HG03139 (cell line): ENCODE measurements around the gene RAB1B.
A peak's percentile ranks its signal among the peaks of the same experiment; 100 is the strongest.

ENCODE experiments used
- ATAC-seq: cut with Tn5 transposase; IDR thresholded peaks from one replicate; pipeline ENCODE4 v1.9.1; 2021; ENCODE audit not compliant: unreplicated experiment

Gene RAB1B

GRCh38 chr11:66282468-66283455, 14.3 kb downstream of the RAB1B start:
- peak; percentile 59 for ATAC-seq

DNA sequence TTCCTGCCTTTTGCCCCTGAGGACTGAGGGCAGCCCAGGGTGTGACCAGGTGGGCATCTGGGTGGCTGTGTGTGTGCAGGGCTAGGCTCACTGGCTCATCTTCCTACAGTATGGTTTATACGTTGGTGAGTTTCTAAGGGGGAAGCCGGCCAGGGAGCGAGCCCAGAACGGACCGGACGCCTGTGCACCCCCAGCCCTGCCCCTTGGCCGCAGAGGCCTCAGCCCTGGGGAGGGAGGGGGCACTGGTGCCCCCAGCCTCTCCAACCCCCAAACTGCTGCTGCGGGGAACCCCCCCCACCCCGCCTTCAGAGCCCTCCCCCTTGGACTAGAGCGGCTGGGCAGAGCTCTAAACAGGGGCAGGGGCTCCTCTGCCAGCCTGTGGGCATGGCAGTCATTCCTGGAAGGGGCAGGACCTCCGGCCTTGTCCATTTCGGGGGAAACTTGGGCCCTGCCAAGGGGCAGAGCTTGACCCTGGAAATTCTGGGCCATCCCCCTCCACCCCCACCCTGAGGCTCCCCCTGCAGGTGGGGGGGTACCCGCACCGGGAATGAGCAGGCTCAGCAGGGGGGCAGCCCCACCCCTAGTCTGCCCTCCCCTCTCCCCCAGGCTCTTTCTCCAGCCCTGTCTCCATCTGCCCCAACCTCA, 15.1 kb downstream of the RAB1B start:
- ATAC-seq: no peak

DNA sequence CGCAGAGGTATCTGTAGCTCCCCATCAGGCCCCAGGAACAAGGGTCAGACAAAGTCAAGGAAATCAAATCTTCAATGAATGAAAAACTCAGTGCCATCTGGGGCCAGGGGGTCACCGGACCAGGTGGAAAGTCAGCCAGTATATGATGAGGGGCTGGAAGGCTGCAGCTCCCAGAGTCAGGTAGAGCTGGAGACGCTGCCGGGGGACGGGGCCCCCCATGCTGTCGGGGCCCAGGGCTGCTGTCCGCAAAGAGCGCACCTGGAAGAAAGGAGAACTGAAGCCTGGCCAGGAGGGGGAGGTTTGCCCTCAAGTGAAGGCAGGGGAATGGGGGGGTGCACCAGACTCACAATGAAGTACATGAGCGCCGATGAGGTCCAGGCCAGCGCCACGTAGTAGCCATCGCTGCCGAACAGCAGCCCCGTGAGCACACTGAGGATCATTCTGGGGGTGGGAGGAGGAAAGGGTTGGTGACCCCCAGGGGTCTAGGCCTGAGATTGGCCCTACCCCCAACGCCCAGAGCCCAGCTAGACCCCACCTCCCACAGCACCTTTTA, 16.2 kb downstream of the RAB1B start:
- no peak for ATAC-seq

DNA sequence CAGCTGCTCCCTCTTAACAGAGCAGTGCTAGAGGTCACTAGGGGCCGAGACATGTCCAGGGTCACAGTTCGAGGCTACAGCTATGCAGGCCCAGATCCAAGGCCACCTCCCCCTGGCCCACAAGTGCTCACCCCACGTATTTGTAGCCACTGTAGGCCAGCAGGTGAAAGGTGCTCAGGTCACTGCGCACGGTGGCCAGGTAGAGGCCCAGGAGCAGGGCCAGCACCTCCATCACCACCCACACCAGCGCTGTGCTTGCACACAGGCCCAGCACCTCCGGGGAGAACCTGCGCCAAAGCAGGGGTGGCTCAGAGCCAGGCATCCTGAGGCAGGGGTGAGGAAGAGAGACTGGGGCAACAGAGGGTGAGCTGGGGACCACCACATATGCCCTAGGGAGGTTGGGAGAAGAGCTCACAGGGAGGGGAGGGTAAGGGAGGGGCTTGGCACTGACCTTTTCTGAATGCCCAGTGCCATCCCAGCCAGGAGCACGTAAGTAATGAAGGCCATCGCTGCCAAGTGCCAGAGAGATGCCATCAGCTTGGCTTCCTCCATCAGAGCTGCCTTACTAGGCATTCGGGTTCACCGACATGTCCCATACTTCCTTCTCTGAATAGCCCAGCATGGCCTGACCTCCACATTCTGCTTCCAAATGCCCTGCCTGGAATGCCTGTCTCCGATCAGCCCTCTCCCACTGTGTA, 17.0 kb downstream of the RAB1B start:
- no peak for ATAC-seq

- ATAC-seq: no peak
Measured at GRCh38 chr11:66286699-66287098, 18.3 kb downstream of the RAB1B start.

GRCh38 chr11:66287211-66287888, 18.9 kb downstream of the RAB1B start:
- no peak for ATAC-seq

GRCh38 chr11:66287889-66288670, 19.6 kb downstream of the RAB1B start:
- no peak for ATAC-seq

GRCh38 chr11:66288671-66289547, 20.5 kb downstream of the RAB1B start, which contains the start of gene YIF1A:
Gene YIF1A (minus strand): TSS chr11:66289143. CDS start chr11:66288985, 158 bp downstream.
- peak; percentile 89 for ATAC-seq

DNA sequence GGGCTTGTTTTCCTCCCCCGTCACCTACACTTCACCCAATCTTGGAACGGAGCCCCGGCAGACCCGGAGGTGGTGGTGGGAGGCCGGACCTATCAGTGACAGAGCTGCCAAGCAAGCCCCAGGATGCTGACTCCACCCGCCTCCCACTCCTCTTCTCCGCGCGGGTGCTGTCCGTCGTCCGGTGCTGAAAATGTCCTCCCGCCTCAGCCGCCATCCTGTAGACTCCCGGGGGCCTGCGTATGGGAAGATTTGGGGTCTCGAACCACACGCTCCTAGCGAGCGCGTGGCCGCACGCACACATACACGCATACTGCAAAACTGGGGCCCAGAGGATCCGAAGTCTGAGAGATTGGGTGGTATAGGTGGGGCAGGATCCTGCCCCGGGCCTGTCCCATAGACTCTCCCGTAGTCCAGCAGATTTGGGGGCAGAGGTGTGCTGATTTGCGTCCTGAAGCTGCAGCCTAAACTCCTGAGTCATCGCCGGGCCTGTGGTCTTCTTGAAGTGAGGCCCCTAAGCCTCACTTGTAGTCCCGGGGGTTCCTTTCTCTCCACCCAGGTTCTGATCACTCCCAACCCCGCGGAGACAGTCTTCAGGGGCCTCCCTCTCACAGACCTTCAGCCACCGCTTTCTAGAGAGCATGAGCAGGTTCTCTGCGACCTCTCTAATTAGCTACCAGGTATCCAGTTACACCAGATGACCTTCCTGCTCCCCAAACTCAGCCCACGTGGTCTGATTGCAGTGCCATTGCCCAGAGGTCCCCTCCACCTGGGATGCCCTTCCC, 21.3 kb downstream of the RAB1B start:
- ATAC-seq: peak; percentile 22

- no peak for ATAC-seq
Measured at GRCh38 chr11:66290330-66290621, 21.8 kb downstream of the RAB1B start.

DNA sequence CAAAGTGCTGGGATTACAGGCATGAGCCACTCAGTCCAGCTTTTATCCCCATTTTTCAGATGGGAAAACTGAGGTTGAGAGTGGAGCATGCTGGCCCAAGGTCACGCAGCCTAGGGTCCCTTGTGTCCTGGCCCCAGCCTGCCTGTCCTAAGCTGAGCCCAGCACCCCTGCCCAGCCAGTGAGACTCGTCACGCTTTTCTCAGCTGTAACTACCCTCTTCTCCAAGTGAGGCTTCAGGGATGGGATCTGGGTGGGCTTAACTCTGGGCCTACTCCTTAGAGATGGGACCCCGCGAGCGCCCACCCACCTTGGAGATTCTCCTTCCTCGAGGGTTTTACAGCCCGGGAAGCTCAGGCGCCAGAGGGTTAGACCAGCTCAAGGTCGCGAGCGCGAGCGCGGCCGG, 22.9 kb downstream of the RAB1B start:
- no peak for ATAC-seq

- ATAC-seq: no peak
Measured at GRCh38 chr11:66291706-66292542, 23.5 kb downstream of the RAB1B start, which contains the start of gene TMEM151A. Gene TMEM151A (plus strand): TSS chr11:66291894. CDS start chr11:66292014, 120 bp downstream.

DNA sequence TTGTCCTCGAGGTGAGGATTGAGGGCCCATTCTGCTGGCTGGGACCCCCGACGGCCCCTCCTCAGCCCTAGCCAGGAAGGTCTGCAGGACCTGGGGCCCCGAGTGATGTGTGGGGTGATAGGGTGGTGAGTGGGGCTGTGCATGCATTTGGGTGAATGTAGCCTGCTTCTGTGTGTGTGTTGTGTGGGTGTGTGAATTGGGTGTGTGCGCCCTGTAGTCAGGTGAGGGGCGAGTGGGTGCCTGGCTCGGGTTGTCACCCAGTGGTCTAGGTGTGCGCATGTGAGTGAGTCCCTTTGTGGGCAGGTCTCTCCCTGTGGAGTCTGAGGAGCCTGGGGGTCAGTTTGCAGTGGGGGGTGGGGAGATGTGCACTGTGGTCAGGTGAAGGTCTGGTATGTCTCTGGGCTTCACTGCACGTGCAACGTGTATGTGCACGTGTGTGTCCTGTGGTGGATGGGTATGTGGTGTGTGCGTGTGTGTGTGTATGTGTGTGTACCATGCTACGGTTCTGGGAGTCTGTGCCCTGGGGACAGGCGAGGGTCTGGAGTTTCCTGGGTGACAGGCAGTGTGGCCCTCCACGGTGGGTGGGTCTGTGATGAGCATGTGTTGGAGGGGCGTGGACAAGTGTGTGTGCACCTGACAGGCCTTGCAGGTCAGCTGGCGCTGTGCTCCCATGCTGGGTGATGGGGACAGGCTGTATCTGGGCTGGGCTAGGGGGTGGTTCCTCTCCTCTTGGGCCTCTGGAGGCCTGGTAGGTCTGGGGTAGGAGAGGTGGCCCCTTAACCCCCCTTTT, 24.3 kb downstream of the RAB1B start:
- no peak for ATAC-seq

DNA sequence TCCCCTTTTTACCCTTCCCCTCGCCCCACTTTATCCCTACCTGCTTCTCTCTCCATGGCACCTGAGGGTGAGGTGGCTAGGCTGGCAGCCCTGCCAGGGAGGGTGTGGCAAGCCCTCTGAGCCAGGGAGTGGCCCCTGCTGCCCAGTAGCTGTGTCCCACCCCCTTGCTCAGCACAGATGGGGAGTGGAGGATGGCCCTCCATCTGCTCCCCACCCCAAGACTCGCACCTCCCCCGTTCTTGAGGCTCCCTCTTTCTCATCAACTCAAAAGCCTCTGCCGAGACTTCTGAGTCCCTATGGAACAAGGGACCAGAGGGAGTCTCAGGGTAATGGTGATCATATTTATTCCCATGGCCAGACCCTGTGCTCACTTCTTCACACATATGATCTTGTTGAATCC, 24.9 kb downstream of the RAB1B start:
- no peak for ATAC-seq

DNA sequence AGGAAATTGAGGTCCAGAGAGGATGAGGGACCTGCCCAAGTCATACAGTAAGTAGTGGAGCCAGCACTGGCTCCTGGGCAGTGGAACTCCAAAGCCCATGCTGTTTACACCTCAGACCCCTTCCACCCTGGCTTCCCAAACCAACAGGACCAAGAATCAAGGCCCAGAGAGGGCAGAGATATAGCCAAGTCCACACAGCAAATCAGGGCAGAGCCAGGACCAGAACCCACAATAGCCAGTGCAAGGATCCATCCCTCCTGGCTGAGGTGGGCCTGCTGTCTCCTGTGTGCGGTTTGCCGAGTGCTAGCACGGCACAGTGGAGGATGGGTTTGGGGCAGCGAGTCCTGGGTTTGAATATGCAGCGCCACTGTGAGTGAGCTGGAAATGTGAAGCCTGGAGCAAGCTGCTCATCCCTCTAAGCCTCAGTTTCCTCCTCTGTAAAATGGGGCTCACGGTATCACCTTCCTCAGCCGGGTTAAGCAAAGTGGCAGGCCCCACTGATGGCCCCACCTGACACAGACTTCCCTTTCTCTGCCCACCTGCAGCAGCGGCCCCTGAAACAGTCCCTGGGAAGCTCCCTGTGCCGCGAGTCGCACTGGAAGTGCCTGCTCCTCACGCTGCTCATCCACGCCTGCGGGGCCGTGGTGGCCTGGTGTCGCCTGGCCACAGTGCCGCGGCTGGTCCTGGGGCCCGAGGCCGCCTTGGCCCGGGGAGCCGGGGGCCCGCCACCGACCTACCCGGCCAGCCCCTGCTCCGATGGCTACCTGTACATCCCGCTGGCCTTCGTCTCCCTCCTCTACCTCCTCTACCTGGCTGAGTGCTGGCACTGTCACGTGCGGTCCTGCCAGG, 25.6 kb downstream of the RAB1B start:
- no peak for ATAC-seq
